ES-I3 (cell line): ENCODE data around the gene PARD3B.

Experiments
- H3K36me3 ChIP-seq: 2 replicates; pipeline ENCODE4 v1.6.1; 2013; ENCODE audit warnings: mild to moderate bottlenecking, low read length, control low read depth, moderate library complexity; ENCODE audit not compliant: insufficient read depth
- H3K4me1 ChIP-seq: 2 replicates; pipeline ENCODE4 v1.6.1; 2013; ENCODE audit warnings: mild to moderate bottlenecking, control low read depth, low read length; ENCODE audit not compliant: insufficient read depth
- H3K9ac ChIP-seq: 2 replicates; pipeline ENCODE4 v1.6.1; 2013; ENCODE audit warnings: low read depth, mild to moderate bottlenecking, low read length, moderate library complexity
- H3K9me3 ChIP-seq: 2 replicates; pipeline ENCODE4 v1.6.1; 2013; ENCODE audit warnings: mild to moderate bottlenecking, low read length, moderate library complexity; ENCODE audit not compliant: control insufficient read depth, insufficient read depth

The PARD3B gene

GRCh38 chr2:205361970-205362369, 816.7 kb downstream of the PARD3B start:
- peaks cover 25% of the 10 kb centered on the region for H3K4me1 ChIP-seq
- H3K9ac ChIP-seq: no peak overlapping the region
- no peaks in the 10 kb centered on the region for H3K9me3 ChIP-seq
- H3K36me3 ChIP-seq: no peaks in the 10 kb centered on the region

GRCh38 chr2:205364261-205364660, 819.0 kb downstream of the PARD3B start:
- Histone ChIP-seq H3K4me1 (peaks cover 4% of the 10 kb centered on the region), H3K9me3 (no peaks in the 10 kb centered on the region), H3K36me3 (no peaks in the 10 kb centered on the region), H3K9ac (no peak overlapping the region)

- H3K9me3 ChIP-seq: no peaks in the 10 kb centered on the region
- H3K4me1 ChIP-seq: no peaks in the 10 kb centered on the region; the same call in none of the 2 replicates
- H3K9ac ChIP-seq: no peak overlapping the region
- no peaks in the 10 kb centered on the region for H3K36me3 ChIP-seq
These were observed 821.2 kb downstream of the PARD3B start for GRCh38 chr2:205366336-205367060.

- Histone ChIP-seq H3K9me3 (no peaks in the 10 kb centered on the region), H3K4me1 (no peaks in the 10 kb centered on the region; the same call in none of the 2 replicates), H3K9ac (no peak overlapping the region), H3K36me3 (no peaks in the 10 kb centered on the region)
These were observed 822.2 kb downstream of the PARD3B start for GRCh38 chr2:205367331-205367935.

- Histone ChIP-seq H3K9ac (no peak overlapping the region), H3K4me1 (no peaks in the 10 kb centered on the region; the same call in 1 of the 2 replicates), H3K9me3 (no peaks in the 10 kb centered on the region), H3K36me3 (no peaks in the 10 kb centered on the region)
These were observed 824.5 kb downstream of the PARD3B start for GRCh38 chr2:205369813-205370212.

DNA sequence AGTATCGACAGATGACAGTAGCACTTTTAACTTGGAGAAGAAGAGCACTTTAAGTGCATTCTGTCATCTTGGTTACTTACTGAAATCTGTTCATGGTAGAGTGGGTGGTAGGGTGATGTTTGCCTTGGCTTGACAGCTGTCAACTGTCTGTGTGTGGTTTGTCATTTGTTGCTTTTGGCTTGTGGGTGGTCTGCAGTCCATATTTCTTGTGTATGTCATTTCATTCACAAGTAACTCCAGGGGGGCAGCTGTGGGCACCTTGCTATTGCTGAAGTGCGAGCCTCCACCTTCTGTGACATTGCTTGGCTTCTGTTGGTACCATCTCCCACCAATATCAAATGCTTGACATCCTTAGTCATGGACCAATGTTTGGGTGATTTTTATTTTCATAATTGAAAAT, 825.5 kb downstream of the PARD3B start:
- no peak overlapping the region for H3K9ac ChIP-seq
- H3K9me3 ChIP-seq: no peaks in the 10 kb centered on the region
- no peaks in the 10 kb centered on the region for H3K36me3 ChIP-seq
- H3K4me1 ChIP-seq: no peaks in the 10 kb centered on the region; the same call in 1 of the 2 replicates

DNA sequence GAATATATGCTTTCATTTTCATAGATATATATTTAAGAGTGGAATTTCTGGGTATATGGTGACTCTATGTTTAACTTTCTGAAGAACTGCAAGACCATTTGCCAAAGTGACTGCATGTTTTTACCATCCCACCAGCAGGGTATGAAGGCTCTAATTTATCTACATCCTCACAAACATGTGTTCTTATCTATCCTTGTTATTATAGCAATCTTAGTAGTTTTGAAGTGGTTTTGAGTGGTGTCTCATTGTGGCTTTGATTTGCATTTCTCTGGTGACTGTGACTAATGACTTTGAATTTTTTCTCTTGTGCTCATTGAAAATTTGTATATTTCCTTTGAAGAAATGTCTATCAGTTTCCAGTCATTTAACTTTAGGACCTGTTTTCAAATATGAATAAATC, 826.9 kb downstream of the PARD3B start:
- Histone ChIP-seq H3K9ac (no peak overlapping the region), H3K36me3 (no peaks in the 10 kb centered on the region), H3K9me3 (no peaks in the 10 kb centered on the region), H3K4me1 (no peaks in the 10 kb centered on the region; the same call in 1 of the 2 replicates)

GRCh38 chr2:205375461-205376448, 830.5 kb downstream of the PARD3B start:
- H3K4me1 ChIP-seq: no peaks in the 10 kb centered on the region
- H3K36me3 ChIP-seq: no peaks in the 10 kb centered on the region
- no peak overlapping the region for H3K9ac ChIP-seq
- H3K9me3 ChIP-seq: no peaks in the 10 kb centered on the region

- H3K36me3 ChIP-seq: no peaks in the 10 kb centered on the region
These were observed 832.0 kb downstream of the PARD3B start for GRCh38 chr2:205377324-205377723.

DNA sequence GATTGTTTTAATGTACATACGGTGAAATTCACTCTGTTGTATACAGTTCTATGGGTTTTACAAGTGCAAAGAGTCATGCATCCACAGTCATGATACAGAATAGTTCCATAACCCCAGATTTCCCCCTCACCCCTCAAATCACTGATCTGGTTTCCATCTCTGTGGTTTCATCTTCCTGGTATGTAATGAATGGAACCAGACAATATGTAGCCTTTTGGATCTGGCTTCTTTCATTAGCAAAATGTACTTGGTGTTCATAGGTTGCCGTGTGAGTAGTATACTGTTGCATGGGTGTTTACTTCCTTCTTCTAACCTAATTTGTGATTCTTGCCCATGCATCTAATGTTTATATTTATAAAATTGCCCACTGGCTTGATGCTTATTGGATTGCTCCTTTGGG, 838.3 kb downstream of the PARD3B start:
- Histone ChIP-seq H3K36me3 (no peaks in the 10 kb centered on the region), H3K9ac (no peak overlapping the region), H3K9me3 (no peaks in the 10 kb centered on the region), H3K4me1 (peaks cover 4% of the 10 kb centered on the region; the same call in 1 of the 2 replicates)

More at GRCh38 chr2:205377324-205377723, 832.0 kb downstream of the PARD3B start:
- Histone ChIP-seq H3K9ac (no peak overlapping the region), H3K9me3 (no peaks in the 10 kb centered on the region), H3K4me1 (no peaks in the 10 kb centered on the region)

DNA sequence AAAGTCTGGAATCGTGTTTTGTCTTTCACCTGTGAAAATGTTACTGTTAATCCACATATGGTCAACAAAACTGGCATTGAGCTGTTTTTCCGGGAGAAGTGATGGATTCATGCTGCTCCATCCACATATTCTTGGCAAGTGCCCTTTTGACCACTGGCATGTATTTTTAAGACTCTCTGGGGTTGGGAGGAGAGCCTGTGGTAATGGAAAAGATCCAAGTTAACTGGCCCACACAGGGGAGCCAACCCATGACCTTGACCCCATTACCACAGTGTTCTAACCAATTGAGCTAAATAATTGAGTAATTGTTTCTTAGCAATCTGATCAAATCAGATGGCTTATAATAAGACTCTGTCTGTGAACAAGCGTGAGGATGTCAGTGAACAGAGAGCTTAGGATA, 840.8 kb downstream of the PARD3B start:
- H3K4me1 ChIP-seq: peaks cover 12% of the 10 kb centered on the region
- H3K36me3 ChIP-seq: no peaks in the 10 kb centered on the region
- no peak overlapping the region for H3K9ac ChIP-seq
- H3K9me3 ChIP-seq: no peaks in the 10 kb centered on the region

GRCh38 chr2:205387350-205388055, 842.2 kb downstream of the PARD3B start:
- Histone ChIP-seq H3K4me1 (peaks cover 23% of the 10 kb centered on the region), H3K9me3 (no peaks in the 10 kb centered on the region), H3K9ac (no peak overlapping the region), H3K36me3 (no peaks in the 10 kb centered on the region)

DNA sequence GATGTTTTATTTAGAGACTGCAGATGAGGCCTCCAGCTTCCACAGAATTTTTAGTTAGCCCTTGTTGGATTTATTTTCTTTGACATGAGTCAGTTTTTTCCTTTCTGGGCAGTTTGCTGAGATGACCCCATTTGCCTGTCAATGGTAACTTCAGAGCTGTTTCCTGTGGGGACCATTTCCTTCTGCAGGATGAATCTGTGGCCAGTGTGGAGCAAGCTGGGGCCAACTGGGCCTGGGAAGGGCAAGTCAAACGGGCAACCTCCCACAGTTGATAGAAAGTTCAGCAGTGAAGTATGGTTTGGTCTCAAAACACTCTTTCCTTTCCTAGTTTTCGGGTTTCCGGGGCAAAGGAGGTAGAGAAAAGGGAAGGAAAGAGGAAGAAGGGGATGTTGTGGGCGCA, 845.6 kb downstream of the PARD3B start:
- Histone ChIP-seq H3K9me3 (no peaks in the 10 kb centered on the region), H3K36me3 (no peaks in the 10 kb centered on the region), H3K4me1 (peaks cover 23% of the 10 kb centered on the region), H3K9ac (no peak overlapping the region)

DNA sequence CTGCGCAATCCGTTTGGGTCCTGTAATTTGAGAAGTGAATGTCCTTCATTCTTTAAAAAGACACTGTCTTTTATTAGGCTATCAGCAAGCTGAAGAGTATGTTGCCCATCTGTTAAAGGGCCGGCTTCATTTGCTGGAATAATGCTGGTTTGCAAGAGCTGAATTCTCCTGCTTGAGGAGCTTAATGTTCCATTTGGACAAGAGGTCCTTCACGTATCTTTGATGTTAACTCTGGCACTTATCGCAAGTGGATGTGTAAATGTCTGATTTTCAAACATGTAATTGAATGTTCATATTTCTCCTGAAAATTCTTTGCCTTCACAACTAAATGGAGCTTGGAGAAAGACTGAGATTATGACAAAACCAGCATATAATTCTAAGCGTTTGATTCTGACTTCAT, 856.2 kb downstream of the PARD3B start:
- Histone ChIP-seq H3K9me3 (no peaks in the 10 kb centered on the region), H3K9ac (no peak overlapping the region), H3K4me1 (no peaks in the 10 kb centered on the region), H3K36me3 (no peaks in the 10 kb centered on the region)
